Gastroesophageal sphincter (tissue), 3 donors: Measurements from ENCODE around the gene LBP.

Experiments used
- CTCF ChIP-seq, 4 experiments: fragments of 200-600 bp in 2 of 4; fragments of 450-650 bp in 2 of 4; sonication (generic) in 1 of 4; IDR thresholded peaks; one replicate each; pipeline ENCODE4 v1.5.1; 2017 to 2019; ENCODE audit warnings: antibody characterized with exemption in 4 of 4, mild to moderate bottlenecking in 2 of 4, moderate library complexity in 2 of 4
- POLR2A ChIP-seq, 2 donors: fragments of 450-650 bp; IDR thresholded peaks; one replicate each; pipeline ENCODE4 v1.6.1; 2017; ENCODE audit warnings: antibody characterized with exemption in 2 of 2, mild to moderate bottlenecking in 2 of 2, moderate library complexity in 1 of 2
- POLR2AphosphoS5 ChIP-seq: sonication (generic); formaldehyde crosslinking; IDR thresholded peaks from one replicate; pipeline ENCODE4 v1.6.1; 2017; ENCODE audit warnings: antibody characterized with exemption

GRCh38 chr20:38343311-38344106 is 2.8 kb upstream of the LBP start:
- TF ChIP-seq CTCF (IDR thresholded peaks at IDR 0.05) (no peak), POLR2A (IDR thresholded peaks at IDR 0.05) (no peak), POLR2AphosphoS5 (no peak)
